Osteoblast (primary cell): ENCODE measurements around the gene AKR1C8. TPM values are rescaled to one million over a fixed set of nuclear protein-coding genes. Genes with fewer than 3 reads are reported as not detected.
"Not testable (repeated sequence)": the region's sequence is repeated elsewhere in the genome, so short reads cannot be mapped to it uniquely, and the experiment has no call there.

Source experiments
- DNase-seq: peaks from one replicate; pipeline ENCODE4 v3.0.0; 2011; ENCODE audit warnings: low spot score, mixed read lengths; ENCODE audit not compliant: insufficient read length; ENCODE audit errors: missing footprints
- H2AFZ ChIP-seq: 2 replicates; pipeline ENCODE4 v1.6.0; 2011; ENCODE audit warnings: mild to moderate bottlenecking, low read length
- H3K27ac ChIP-seq: 2 replicates; pipeline ENCODE4 v1.5.1; 2011; ENCODE audit warnings: mild to moderate bottlenecking, low read depth, low read length, moderate library complexity
- H3K27me3 ChIP-seq: 2 replicates; pipeline ENCODE4 v1.6.0; 2012; ENCODE audit warnings: mild to moderate bottlenecking, control low read depth, inconsistent platforms, low read length, moderate library complexity; ENCODE audit not compliant: insufficient read depth
- H3K36me3 ChIP-seq: 2 replicates; pipeline ENCODE4 v1.5.1; 2011; ENCODE audit warnings: mild to moderate bottlenecking, low read length, control low read depth, moderate library complexity; ENCODE audit not compliant: insufficient read depth
- H3K4me1 ChIP-seq: 2 replicates; pipeline ENCODE4 v1.5.1; 2011; ENCODE audit warnings: mild to moderate bottlenecking, low read length, control low read depth, moderate library complexity; ENCODE audit not compliant: insufficient read depth
- H3K4me2 ChIP-seq: 2 replicates; pipeline ENCODE4 v1.6.0; 2011; ENCODE audit warnings: mild to moderate bottlenecking, low read length; ENCODE audit not compliant: insufficient read depth
- H3K4me3 ChIP-seq: fragments of 200-600 bp; sonication (generic); 3 replicates; pipeline ENCODE4 v1.5.1; 2012; ENCODE audit warnings: mild to moderate bottlenecking, low read length, inconsistent platforms; ENCODE audit not compliant: insufficient read depth
- H3K79me2 ChIP-seq: 2 replicates; pipeline ENCODE4 v1.6.0; 2012; ENCODE audit warnings: mild to moderate bottlenecking, low read length, control low read depth, inconsistent platforms; ENCODE audit not compliant: insufficient read depth
- H3K9me3 ChIP-seq: 2 replicates; pipeline ENCODE4 v1.5.1; 2011; ENCODE audit warnings: low read depth, low read length, control low read depth
- H4K20me1 ChIP-seq: 2 replicates; pipeline ENCODE4 v1.6.0; 2012; ENCODE audit warnings: mild to moderate bottlenecking, low read length, control low read depth; ENCODE audit not compliant: insufficient read depth
- total RNA-seq: library from RNA; depleted of rRNA; stranded (reverse); fragments of >200 nt; gene quantifications from 2 replicates; pipeline ENCODE4 v1.2.3, GENCODE V29; 2012
- TF ChIP-seq, protein P1 (sequence below): IDR thresholded peaks from 2 replicates; pipeline ENCODE4 v1.5.1; 2011; ENCODE audit warnings: mild to moderate bottlenecking, low read depth, low read length, moderate library complexity; ENCODE audit errors: extremely low read depth

AKR1C8 gene
- total RNA-seq, 1 donor = not detected

DNA sequence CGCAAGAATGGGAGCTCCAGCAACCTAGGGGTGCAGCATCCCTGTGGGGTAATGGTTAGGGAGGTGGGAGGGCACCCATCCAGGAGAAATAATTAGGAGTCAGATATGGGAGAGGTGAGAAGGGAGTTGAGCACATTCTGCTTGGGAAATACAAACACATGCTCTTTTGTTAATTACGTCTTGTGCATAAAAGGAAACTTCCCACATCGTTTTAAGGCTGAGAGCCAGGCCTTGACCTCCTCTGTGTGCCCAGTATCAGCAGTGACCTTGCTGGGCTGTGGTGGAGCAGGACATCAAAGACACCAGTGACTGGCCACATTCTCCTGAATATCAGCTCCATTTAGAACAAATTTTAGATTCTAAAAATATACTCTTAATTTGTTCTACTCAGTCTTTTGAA, 34.3 kb upstream of the AKR1C8 start:
- Histone ChIP-seq H3K27ac (no peak overlapping the region), H3K4me2 (no peak overlapping the region), H4K20me1 (no peaks in the 10 kb centered on the region), H3K27me3 (peaks cover 3% of the 10 kb centered on the region), H3K9me3 (no peaks in the 10 kb centered on the region), H3K79me2 (no peaks in the 10 kb centered on the region), H3K4me3 (no peak overlapping the region), H2AFZ (no peak overlapping the region), H3K36me3 (no peaks in the 10 kb centered on the region), H3K4me1 (no peaks in the 10 kb centered on the region)
- TF ChIP-seq, protein P1, sequence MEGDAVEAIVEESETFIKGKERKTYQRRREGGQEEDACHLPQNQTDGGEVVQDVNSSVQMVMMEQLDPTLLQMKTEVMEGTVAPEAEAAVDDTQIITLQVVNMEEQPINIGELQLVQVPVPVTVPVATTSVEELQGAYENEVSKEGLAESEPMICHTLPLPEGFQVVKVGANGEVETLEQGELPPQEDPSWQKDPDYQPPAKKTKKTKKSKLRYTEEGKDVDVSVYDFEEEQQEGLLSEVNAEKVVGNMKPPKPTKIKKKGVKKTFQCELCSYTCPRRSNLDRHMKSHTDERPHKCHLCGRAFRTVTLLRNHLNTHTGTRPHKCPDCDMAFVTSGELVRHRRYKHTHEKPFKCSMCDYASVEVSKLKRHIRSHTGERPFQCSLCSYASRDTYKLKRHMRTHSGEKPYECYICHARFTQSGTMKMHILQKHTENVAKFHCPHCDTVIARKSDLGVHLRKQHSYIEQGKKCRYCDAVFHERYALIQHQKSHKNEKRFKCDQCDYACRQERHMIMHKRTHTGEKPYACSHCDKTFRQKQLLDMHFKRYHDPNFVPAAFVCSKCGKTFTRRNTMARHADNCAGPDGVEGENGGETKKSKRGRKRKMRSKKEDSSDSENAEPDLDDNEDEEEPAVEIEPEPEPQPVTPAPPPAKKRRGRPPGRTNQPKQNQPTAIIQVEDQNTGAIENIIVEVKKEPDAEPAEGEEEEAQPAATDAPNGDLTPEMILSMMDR = no peak
- DNase-seq = no peak

DNA sequence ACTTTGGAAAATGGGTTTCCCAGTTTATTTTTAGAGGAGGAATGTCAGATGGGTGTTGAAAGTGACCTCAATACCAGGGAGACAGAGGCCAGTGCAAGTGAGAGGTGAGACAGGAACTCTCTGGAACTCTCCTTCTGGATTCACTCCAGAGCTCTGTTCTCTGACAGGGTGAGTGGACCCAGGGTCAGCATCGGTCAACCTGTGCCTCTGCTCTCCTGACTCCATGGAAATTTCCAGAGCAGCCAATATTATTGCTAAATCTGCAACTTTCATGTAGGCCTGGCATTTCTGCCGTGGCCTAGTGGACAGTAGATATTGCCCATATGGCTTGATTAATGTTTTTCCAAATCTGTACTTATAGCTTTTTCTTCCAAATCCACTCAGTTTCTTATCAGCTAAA, 31.9 kb upstream of the AKR1C8 start:
- Histone ChIP-seq H3K4me2 (no peak overlapping the region), H2AFZ (no peak overlapping the region), H3K79me2 (no peaks in the 10 kb centered on the region), H3K4me3 (no peak overlapping the region), H3K36me3 (no peaks in the 10 kb centered on the region), H3K27me3 (peaks cover 3% of the 10 kb centered on the region), H3K27ac (no peak overlapping the region), H3K9me3 (no peaks in the 10 kb centered on the region), H4K20me1 (no peaks in the 10 kb centered on the region), H3K4me1 (no peaks in the 10 kb centered on the region)
- TF ChIP-seq, protein P1 = no peak
- DNase-seq = no peak

DNA sequence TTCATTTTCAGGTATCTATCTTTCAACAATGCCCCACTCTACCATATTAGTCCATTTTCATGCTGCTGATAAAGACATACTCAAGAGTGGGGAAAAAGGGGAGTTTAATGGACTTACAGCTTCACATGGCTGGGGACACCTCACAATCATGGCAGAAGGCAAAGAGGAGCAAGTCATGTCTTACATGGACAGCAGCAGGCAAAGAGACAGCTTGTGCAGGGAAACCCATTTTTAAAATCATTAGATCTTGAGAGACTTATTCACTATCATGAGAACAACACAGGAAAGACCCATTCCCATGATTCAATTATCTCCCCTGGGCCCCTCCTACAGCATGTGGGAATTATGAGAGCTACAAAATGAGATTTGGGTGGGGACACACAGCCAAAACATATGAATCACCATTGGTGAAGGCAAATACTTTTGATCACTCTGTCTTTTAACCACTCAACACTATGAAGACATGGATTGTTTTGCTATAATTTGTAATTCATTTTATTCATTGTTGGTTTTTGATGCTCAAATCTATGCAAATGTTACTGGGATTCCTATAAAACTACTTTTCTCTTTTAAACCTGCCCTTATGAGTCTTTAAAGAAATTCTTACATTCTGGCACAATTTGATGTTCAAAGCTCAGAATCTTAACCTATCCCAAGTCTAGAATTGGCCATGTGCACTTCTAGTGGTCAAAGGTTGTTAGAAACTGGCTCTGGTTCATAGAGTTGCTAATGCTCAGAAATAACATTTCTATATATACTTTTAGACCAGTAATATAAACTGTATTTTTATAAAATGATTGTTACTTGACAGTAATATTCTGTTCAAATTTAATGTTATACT, 27.0 kb upstream of the AKR1C8 start:
- no peak overlapping the region for H3K4me2 ChIP-seq
- H2AFZ ChIP-seq = no peak overlapping the region
- no peaks in the 10 kb centered on the region for H4K20me1 ChIP-seq
- no peak overlapping the region for H3K27ac ChIP-seq
- H3K4me3 ChIP-seq = no peak overlapping the region
- no peak for DNase-seq
- no peaks in the 10 kb centered on the region for H3K9me3 ChIP-seq
- TF ChIP-seq, protein P1 = no peak
- H3K27me3 ChIP-seq = peaks cover 3% of the 10 kb centered on the region
- no peaks in the 10 kb centered on the region for H3K79me2 ChIP-seq
- no peaks in the 10 kb centered on the region for H3K36me3 ChIP-seq
- no peaks in the 10 kb centered on the region for H3K4me1 ChIP-seq

DNA sequence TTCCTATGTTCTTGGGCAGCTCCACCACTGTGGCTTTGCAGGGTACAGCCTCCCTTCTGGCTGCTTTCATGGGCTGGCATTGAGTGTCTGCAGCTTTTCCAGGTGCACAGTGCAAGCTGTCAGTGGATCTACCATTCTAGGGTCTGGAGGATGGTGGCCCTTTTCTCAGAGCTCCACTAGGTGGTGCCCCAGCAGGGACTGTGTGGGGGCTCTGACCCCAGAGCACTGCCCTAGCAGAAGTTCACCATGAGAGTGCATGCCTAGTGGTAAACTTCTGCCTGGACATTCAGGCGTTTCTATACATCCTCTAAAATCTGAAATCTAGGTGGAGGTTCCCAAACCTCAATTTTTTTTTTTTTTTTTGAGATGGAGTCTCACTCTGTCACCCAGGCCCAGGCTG, 25.3 kb upstream of the AKR1C8 start:
- not testable (repeated sequence) for H3K4me2 ChIP-seq, H3K36me3 ChIP-seq, H3K4me1 ChIP-seq, H3K4me3 ChIP-seq, H3K27ac ChIP-seq, H4K20me1 ChIP-seq, H3K9me3 ChIP-seq, H3K79me2 ChIP-seq, H3K27me3 ChIP-seq, H2AFZ ChIP-seq, DNase-seq
- TF ChIP-seq, protein P1 = peak; percentile 19

DNA sequence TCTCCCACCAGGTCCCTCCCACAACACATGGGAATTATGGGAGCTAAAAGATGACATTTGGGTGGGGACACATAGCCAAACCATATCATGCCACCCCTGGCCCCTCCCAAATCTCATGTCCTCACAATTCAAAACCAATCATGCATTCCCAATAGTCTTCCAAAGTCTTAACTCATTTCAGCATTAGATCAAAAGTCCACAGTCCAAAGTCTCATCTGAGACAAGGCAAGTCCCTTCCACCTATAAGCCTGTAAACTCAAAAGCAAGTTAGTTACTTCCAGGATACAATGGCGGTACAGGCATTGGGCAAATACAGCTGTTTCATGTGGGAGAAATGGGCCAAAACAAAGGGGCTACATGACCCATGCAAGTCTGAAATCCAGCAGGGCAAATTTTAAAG, 24.8 kb upstream of the AKR1C8 start:
- H3K27ac ChIP-seq, H3K79me2 ChIP-seq, H3K36me3 ChIP-seq, H3K4me1 ChIP-seq, H2AFZ ChIP-seq, H3K9me3 ChIP-seq, DNase-seq, H4K20me1 ChIP-seq, H3K4me3 ChIP-seq, H3K27me3 ChIP-seq, H3K4me2 ChIP-seq: not testable (repeated sequence)
